Neural cell (in vitro differentiated cells): ENCODE measurements around the gene SAA1. TPM values are rescaled to one million over a fixed set of nuclear protein-coding genes. Genes with fewer than 3 reads are reported as not detected.

Experiments used
- H2AFZ ChIP-seq: fragments of 200-600, 300-800 bp; sonication (generic), shearing (Covaris generic); 2 replicates; pipeline ENCODE4 v1.6.0; 2014; ENCODE audit warnings: low read depth, mild to moderate bottlenecking, antibody characterized with exemption, low read length, moderate library complexity
- H3F3A ChIP-seq: fragments of 200-600 bp; shearing (Covaris generic); 2 replicates; pipeline ENCODE4 v1.6.1; 2016; ENCODE audit warnings: mild to moderate bottlenecking, moderate library complexity, mixed read lengths, antibody characterized with exemption, low read length; ENCODE audit not compliant: insufficient read depth, poor library complexity, severe bottlenecking
- H3K27ac ChIP-seq: fragments of 200-600, 300-800 bp; sonication (generic), shearing (Covaris generic); 2 replicates; pipeline ENCODE4 v1.5.1; 2014; ENCODE audit warnings: mild to moderate bottlenecking, low read length, moderate library complexity
- H3K27me3 ChIP-seq: fragments of 300-800, 200-600 bp; sonication (generic), shearing (Covaris generic); 2 replicates; pipeline ENCODE4 v1.6.0; 2014; ENCODE audit warnings: mild to moderate bottlenecking, low read depth, low read length, moderate library complexity; ENCODE audit not compliant: insufficient read depth
- H3K36me3 ChIP-seq: fragments of 300-800, 200-600 bp; sonication (generic), shearing (Covaris generic); 2 replicates; pipeline ENCODE4 v1.5.1; 2014; ENCODE audit warnings: mild to moderate bottlenecking, antibody characterized with exemption, low read length, moderate library complexity; ENCODE audit not compliant: insufficient read depth
- H3K4me2 ChIP-seq: fragments of 300-800, 200-600 bp; sonication (generic), shearing (Covaris generic); 2 replicates; pipeline ENCODE4 v1.6.0; 2014; ENCODE audit warnings: mild to moderate bottlenecking, low read length
- H3K4me3 ChIP-seq: fragments of 300-800, 200-600 bp; sonication (generic), shearing (Covaris generic); 2 replicates; pipeline ENCODE4 v1.5.1; 2014; ENCODE audit warnings: mild to moderate bottlenecking, low read length, moderate library complexity
- H3K79me2 ChIP-seq: fragments of 200-600 bp; shearing (Covaris generic); replicated peaks from 2 replicates; pipeline ENCODE4 v1.6.0; 2014; ENCODE audit warnings: mild to moderate bottlenecking, low read length, moderate library complexity; ENCODE audit not compliant: insufficient read depth
- H3K9ac ChIP-seq: fragments of 300-800, 200-600 bp; sonication (generic), shearing (Covaris generic); 2 replicates; pipeline ENCODE4 v1.6.1; 2016; ENCODE audit warnings: mild to moderate bottlenecking, low read length, mixed read lengths
- H3K9me2 ChIP-seq: fragments of 200-600 bp; shearing (Covaris generic); 2 replicates; pipeline ENCODE4 v1.6.1; 2016; ENCODE audit warnings: mild to moderate bottlenecking, low read length, mixed read lengths; ENCODE audit not compliant: insufficient read depth
- H3K9me3 ChIP-seq: fragments of 200-600, 300-800 bp; sonication (generic), shearing (Covaris generic); 2 replicates; pipeline ENCODE4 v1.6.1; 2016; ENCODE audit warnings: mild to moderate bottlenecking, mixed run types, low read length, moderate library complexity, mixed read lengths
- H4K20me1 ChIP-seq: fragments of 200-600 bp; shearing (Covaris generic); 2 replicates; pipeline ENCODE4 v1.6.1; 2016; ENCODE audit warnings: mild to moderate bottlenecking, mixed run types; ENCODE audit not compliant: insufficient read depth
- CTCF ChIP-seq: fragments of 450-650 bp; IDR thresholded peaks from 2 replicates; pipeline ENCODE4 v1.5.1; 2014; ENCODE audit warnings: antibody characterized with exemption, mild to moderate bottlenecking, moderate library complexity; ENCODE audit not compliant: poor library complexity, severe bottlenecking
- EP300 ChIP-seq: fragments of 450-650 bp; conservative IDR thresholded peaks from 2 replicates; pipeline ENCODE4 v1.6.1; 2014; ENCODE audit warnings: antibody characterized with exemption, mild to moderate bottlenecking, moderate library complexity; ENCODE audit not compliant: poor library complexity, severe bottlenecking
- EZH2 ChIP-seq: fragments of 200-600, 300-800 bp; shearing (Covaris generic), sonication (generic); IDR thresholded peaks from 2 replicates; pipeline ENCODE4 v1.6.1; 2014; ENCODE audit warnings: antibody characterized with exemption, low read length, borderline replicate concordance, mild to moderate bottlenecking; ENCODE audit not compliant: insufficient read depth, poor library complexity, severe bottlenecking
- MXI1 ChIP-seq: fragments of 450-650 bp; conservative IDR thresholded peaks from 2 replicates; pipeline ENCODE4 v1.6.1; 2014; ENCODE audit warnings: antibody characterized with exemption, mild to moderate bottlenecking; ENCODE audit not compliant: poor library complexity, severe bottlenecking
- POLR2AphosphoS5 ChIP-seq: IDR thresholded peaks from 2 replicates; pipeline ENCODE4 v1.6.1; 2012
- RAD21 ChIP-seq: fragments of 450-650 bp; conservative IDR thresholded peaks from 2 replicates; pipeline ENCODE4 v1.6.1; 2014; ENCODE audit warnings: antibody characterized with exemption, mild to moderate bottlenecking, moderate library complexity
- SMC3 ChIP-seq: fragments of 450-650 bp; conservative IDR thresholded peaks from 2 replicates; pipeline ENCODE4 v1.6.1; 2014; ENCODE audit warnings: antibody characterized with exemption, mild to moderate bottlenecking, moderate library complexity; ENCODE audit not compliant: poor library complexity
- TAF1 ChIP-seq: IDR thresholded peaks from 2 replicates; pipeline ENCODE4 v1.6.1; 2012; ENCODE audit warnings: low read depth
- polyA plus RNA-seq: library from polyadenylated mRNA; depleted of rRNA; stranded (reverse); fragments of >200 nt; gene quantifications from 2 replicates; pipeline ENCODE4 v1.2.3, GENCODE V29; 2014
- TF ChIP-seq, protein P1 (sequence below): IDR thresholded peaks from 2 replicates; pipeline ENCODE4 v1.6.1; 2012; ENCODE audit warnings: borderline replicate concordance

SAA1 gene
- polyA plus RNA-seq, 1 donor from 2014 or later: not detected

GRCh38 chr11:18235394-18236334, 30.4 kb upstream of the SAA1 start:
- H3K4me3 ChIP-seq: no peak overlapping the region
- no peak overlapping the region for H3K9ac ChIP-seq
- H3K9me3 ChIP-seq: no peaks in the 10 kb centered on the region
- H3K9me2 ChIP-seq: no peaks in the 10 kb centered on the region
- no peak overlapping the region for H3K4me2 ChIP-seq
- no peaks in the 10 kb centered on the region for H3K27me3 ChIP-seq
- no peak overlapping the region for H3K27ac ChIP-seq
- H3F3A ChIP-seq: no peaks in the 10 kb centered on the region
- TF ChIP-seq MXI1: no peak
- TF ChIP-seq RAD21: no peak
- H2AFZ ChIP-seq: no peak overlapping the region
- H3K36me3 ChIP-seq: no peaks in the 10 kb centered on the region
- H4K20me1 ChIP-seq: no peaks in the 10 kb centered on the region
- H3K79me2 ChIP-seq: no peaks in the 10 kb centered on the region

DNA sequence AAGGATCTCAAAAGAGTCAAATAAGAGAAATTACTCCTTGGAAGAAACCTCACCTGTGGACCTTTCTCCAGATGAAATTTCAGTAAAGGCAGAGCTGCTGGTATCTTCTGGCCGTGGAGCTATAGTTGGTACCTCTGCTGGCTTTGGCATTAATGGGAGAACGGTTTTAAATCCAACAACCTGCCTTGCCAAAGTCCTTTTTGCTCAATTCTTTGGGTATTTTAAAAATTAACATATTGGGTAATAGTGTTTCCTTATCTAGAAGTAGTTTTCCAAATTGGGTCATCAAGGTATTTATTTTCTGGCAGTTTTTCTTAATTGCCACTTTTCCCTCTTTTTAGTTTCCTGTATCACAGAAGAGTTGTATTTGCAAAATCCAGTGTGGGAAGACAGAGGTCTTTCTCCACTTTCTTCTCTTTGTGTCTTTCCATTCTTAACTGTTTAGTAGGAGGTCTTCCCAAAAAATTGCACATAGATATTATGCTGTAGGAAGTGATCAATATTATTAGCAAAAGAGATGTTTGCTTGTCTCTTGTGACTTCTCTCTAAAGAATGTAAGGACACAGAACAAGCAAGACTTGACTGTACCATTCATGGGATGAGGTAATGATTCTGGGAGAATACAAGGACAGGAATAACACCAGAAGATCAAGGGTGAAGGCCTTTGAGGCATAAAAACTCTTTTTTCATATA, 29.3 kb upstream of the SAA1 start, which contains the start of gene SAA4:
Gene SAA4, minus strand, starts transcription at position 139 of the 693 bp plus-strand sequence. CDS start 876 bp downstream, outside the sequence.
- Histone ChIP-seq H3K27ac (no peak within 1 kb of the TSS), H3K4me3 (no peak within 1 kb of the TSS), H3K9ac (no peak within 1 kb of the TSS), H2AFZ (no peak within 1 kb of the TSS), H3K36me3 (no peaks in the 10 kb centered on the region), H3K9me3 (no peaks in the 10 kb centered on the region), H3K9me2 (no peaks in the 10 kb centered on the region), H3K4me2 (no peak within 1 kb of the TSS), H3K27me3 (no peaks in the 10 kb centered on the region), H4K20me1 (no peaks in the 10 kb centered on the region), H3F3A (no peaks in the 10 kb centered on the region), H3K79me2 (no peaks in the 10 kb centered on the region)
- TF ChIP-seq RAD21 (no peak), CTCF (no peak), MXI1 (no peak), TAF1 (no peak), SMC3 (no peak), EP300 (no peak), EZH2 (no peak), POLR2AphosphoS5 (no peak)
- TF ChIP-seq, protein P1, sequence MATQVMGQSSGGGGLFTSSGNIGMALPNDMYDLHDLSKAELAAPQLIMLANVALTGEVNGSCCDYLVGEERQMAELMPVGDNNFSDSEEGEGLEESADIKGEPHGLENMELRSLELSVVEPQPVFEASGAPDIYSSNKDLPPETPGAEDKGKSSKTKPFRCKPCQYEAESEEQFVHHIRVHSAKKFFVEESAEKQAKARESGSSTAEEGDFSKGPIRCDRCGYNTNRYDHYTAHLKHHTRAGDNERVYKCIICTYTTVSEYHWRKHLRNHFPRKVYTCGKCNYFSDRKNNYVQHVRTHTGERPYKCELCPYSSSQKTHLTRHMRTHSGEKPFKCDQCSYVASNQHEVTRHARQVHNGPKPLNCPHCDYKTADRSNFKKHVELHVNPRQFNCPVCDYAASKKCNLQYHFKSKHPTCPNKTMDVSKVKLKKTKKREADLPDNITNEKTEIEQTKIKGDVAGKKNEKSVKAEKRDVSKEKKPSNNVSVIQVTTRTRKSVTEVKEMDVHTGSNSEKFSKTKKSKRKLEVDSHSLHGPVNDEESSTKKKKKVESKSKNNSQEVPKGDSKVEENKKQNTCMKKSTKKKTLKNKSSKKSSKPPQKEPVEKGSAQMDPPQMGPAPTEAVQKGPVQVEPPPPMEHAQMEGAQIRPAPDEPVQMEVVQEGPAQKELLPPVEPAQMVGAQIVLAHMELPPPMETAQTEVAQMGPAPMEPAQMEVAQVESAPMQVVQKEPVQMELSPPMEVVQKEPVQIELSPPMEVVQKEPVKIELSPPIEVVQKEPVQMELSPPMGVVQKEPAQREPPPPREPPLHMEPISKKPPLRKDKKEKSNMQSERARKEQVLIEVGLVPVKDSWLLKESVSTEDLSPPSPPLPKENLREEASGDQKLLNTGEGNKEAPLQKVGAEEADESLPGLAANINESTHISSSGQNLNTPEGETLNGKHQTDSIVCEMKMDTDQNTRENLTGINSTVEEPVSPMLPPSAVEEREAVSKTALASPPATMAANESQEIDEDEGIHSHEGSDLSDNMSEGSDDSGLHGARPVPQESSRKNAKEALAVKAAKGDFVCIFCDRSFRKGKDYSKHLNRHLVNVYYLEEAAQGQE: no peak
